Kidney (tissue), 14 donors: ENCODE data around the gene EPHB6. TPM values are rescaled to one million over a fixed set of nuclear protein-coding genes. Genes with fewer than 3 reads are reported as not detected.

Experiments used
- DNase-seq, 5 donors: peaks; one replicate each; pipeline ENCODE4 v3.0.0-alpha.2; 2013 to 2020
- FAIRE-seq: peaks from 2 replicates; lab custom pipeline; 2012; peaks lifted over from hg19 to GRCh38; lab: Jason Lieb, UNC
- H3K27ac ChIP-seq, 2 donors: one replicate each; pipeline ENCODE4 v1.7.0; 2013; ENCODE audit warnings: low read depth in 2 of 2, low read length in 2 of 2, inconsistent platforms in 1 of 2
- H3K27me3 ChIP-seq: one replicate; pipeline ENCODE4 v1.7.1; 2013; ENCODE audit warnings: low read length, inconsistent platforms; ENCODE audit not compliant: control insufficient read depth, insufficient read depth
- H3K36me3 ChIP-seq, 3 donors: one replicate each; pipeline versions ENCODE4 v1.7.0 to v1.7.1; 2013; ENCODE audit warnings: low read length in 3 of 3, control low read depth in 1 of 3, inconsistent platforms in 1 of 3; ENCODE audit not compliant: insufficient read depth in 3 of 3, control insufficient read depth in 2 of 3
- H3K4me1 ChIP-seq, 3 donors: one replicate each; pipeline versions ENCODE4 v1.7.0 to v1.7.1; 2013; ENCODE audit warnings: low read length in 3 of 3, inconsistent platforms in 1 of 3, low read depth in 1 of 3; ENCODE audit not compliant: control insufficient read depth in 2 of 3, insufficient read depth in 2 of 3
- H3K4me3 ChIP-seq, 3 donors: one replicate each; pipeline versions ENCODE4 v1.7.0 to v1.8.1; 2013; ENCODE audit warnings: low read length in 3 of 3, control low read depth in 1 of 3, inconsistent platforms in 1 of 3
- H3K9ac ChIP-seq, 3 donors: one replicate each; pipeline versions ENCODE4 v1.7.0 to v1.7.1; 2013; ENCODE audit warnings: low read length in 3 of 3, control low read depth in 1 of 3, inconsistent platforms in 1 of 3
- H3K9me3 ChIP-seq, 3 donors: one replicate each; pipeline versions ENCODE4 v1.7.0 to v1.7.1; 2013; ENCODE audit warnings: low read length in 3 of 3, control low read depth in 1 of 3, inconsistent platforms in 1 of 3; ENCODE audit not compliant: control insufficient read depth in 2 of 3, insufficient read depth in 1 of 3
- CTCF ChIP-seq: IDR thresholded peaks from 3 replicates; pipeline ENCODE4 v1.5.1; 2012; ENCODE audit warnings: mild to moderate bottlenecking, moderate library complexity, borderline replicate concordance; ENCODE audit not compliant: insufficient read depth; ENCODE audit errors: extremely low read depth
- intact Hi-C: fragments of 100-400 bp; cut with DNase I; formaldehyde crosslinking; loops from one replicate; pipeline ENCODE4 v1.11.1; 2022
- polyA plus RNA-seq: library from polyadenylated mRNA; stranded (reverse); fragments of 350-450 nt; fragmentation: Illumina TruSeq; extraction: RNeasy Lipid Tissue Mini Kit (QIAGEN cat#74804); gene quantifications from one replicate; pipeline ENCODE4 v1.2.3, GENCODE V29; 2014; ENCODE audit warnings: low read depth, low replicate concordance; ENCODE audit not compliant: insufficient read depth
- total RNA-seq: library from RNA; stranded (reverse); fragmentation: NEBNext Ultra II Directional; extraction: Animal tissue kit (Norgen Biotek cat#: 25700); gene quantifications from one replicate; pipeline ENCODE4 v1.2.1, GENCODE V29; 2021
- donor health status: control.
- donor health status: control.
- donor health status: control.
- donor health status: control.
- donor health status: control.
- donor health status: DM: yes; HTN: yes; CAD: no.
- donor health status: Normal renal cell carcinoma (clear cell type).

EPHB6 gene
- total and polyA plus RNA-seq, 2 donors from 2014 or later = 10.4 to 17.4 TPM

GRCh38 chr7:142883571-142884285 is 28.9 kb downstream of the EPHB6 start:
- DNase-seq (peak in 2 of 5 donors; percentile 4 to 23), FAIRE-seq (no peak)
- Histone ChIP-seq H3K36me3 (no peaks in the 10 kb centered on the region), H3K9me3 (no peaks in the 10 kb centered on the region), H3K27me3 (no peaks in the 10 kb centered on the region), H3K9ac (no peak overlapping the region), H3K4me3 (peak overlapping the region in 1 of 3 donors; percentile 55), H3K27ac (no peak overlapping the region), H3K4me1 (no peaks in the 10 kb centered on the region)
- no peak for TF ChIP-seq CTCF
- intact Hi-C loops = no loop called here

DNA sequence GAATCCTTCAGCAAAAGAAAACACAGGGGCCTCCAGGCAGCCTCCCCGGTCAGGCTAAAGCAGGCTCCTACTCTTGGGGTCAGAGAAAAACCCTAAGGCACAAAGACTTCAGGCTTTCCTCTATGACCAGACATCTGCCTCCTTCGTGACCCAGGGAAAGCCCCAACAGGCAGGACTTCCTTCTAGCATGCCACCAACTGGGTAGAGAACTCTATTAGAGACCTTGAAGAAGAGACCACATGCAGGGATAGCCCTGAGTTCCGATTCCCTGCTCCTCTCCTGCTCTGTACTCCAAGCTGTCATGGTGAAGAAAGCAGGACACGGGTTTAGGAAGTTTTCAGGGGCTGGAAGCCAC is 29.4 kb downstream of the EPHB6 start:
- Histone ChIP-seq H3K4me1 (no peaks in the 10 kb centered on the region), H3K9ac (no peak overlapping the region), H3K27me3 (no peaks in the 10 kb centered on the region), H3K36me3 (no peaks in the 10 kb centered on the region), H3K4me3 (peak overlapping the region in 2 of 3 donors; percentile 38 to 55), H3K9me3 (no peaks in the 10 kb centered on the region), H3K27ac (no peak overlapping the region)
- FAIRE-seq (no peak), DNase-seq (peak in 1 of 5 donors; percentile 5)
- intact Hi-C loops = no loop called here
- no peak for TF ChIP-seq CTCF

GRCh38 chr7:142885311-142886230 is 30.7 kb downstream of the EPHB6 start, which contains the start of gene TRPV6:
TRPV6 (minus strand) TSS chr7:142885745.
- no peak within 1 kb of the TSS for H3K27ac ChIP-seq
- no peaks in the 10 kb centered on the region for H3K4me1 ChIP-seq
- no peaks in the 10 kb centered on the region for H3K27me3 ChIP-seq
- no peak for TF ChIP-seq CTCF
- no peak for FAIRE-seq
- peak within 1 kb of the TSS; percentile 14 to 55 (median 26) for H3K4me3 ChIP-seq
- H3K9ac ChIP-seq = no peak within 1 kb of the TSS
- intact Hi-C loops = no loop called here
- H3K9me3 ChIP-seq = no peaks in the 10 kb centered on the region
- peak in 4 of 5 donors; percentile 57 to 78 (median 68) for DNase-seq
- H3K36me3 ChIP-seq = no peaks in the 10 kb centered on the region
